Ovary (tissue), 9 donors: ENCODE measurements around the gene FNBP1. TPM values are rescaled to one million over a fixed set of nuclear protein-coding genes. Genes with fewer than 3 reads are reported as not detected.

Source experiments
- DNase-seq, 5 donors: peaks; one replicate each; pipeline ENCODE4 v3.0.0-alpha.2; 2019 to 2020
- H3K27ac ChIP-seq, 2 donors: fragments of 200-600 bp; one replicate each; pipeline versions ENCODE4 v1.5.1 to v1.8.0; 2019 to 2022
- H3K27me3 ChIP-seq: fragments of 200-600 bp; one replicate; pipeline ENCODE4 v1.8.0; 2022
- H3K36me3 ChIP-seq: fragments of 200-600 bp; sonication (generic); one replicate; pipeline ENCODE4 v1.5.1; 2019
- H3K4me1 ChIP-seq: one replicate; pipeline ENCODE4 v1.8.1; 2013; ENCODE audit warnings: mild to moderate bottlenecking, moderate library complexity; ENCODE audit not compliant: insufficient read depth
- H3K4me3 ChIP-seq: fragments of 200-600 bp; sonication (generic); one replicate; pipeline ENCODE4 v1.5.1; 2017
- H3K9me3 ChIP-seq, 2 donors: fragments of 200-600 bp in 1 of 2; sonication (generic) in 1 of 2; one replicate each; pipeline versions ENCODE4 v1.5.1 to v1.8.1; 2013 to 2019; ENCODE audit warnings: mild to moderate bottlenecking in 1 of 2, moderate library complexity in 1 of 2
- EP300 ChIP-seq: sonication (generic); formaldehyde crosslinking; IDR thresholded peaks from one replicate; pipeline ENCODE4 v1.6.1; 2017; ENCODE audit warnings: antibody characterized with exemption
- POLR2A ChIP-seq: fragments of 450-650 bp; IDR thresholded peaks from one replicate; pipeline ENCODE4 v1.6.1; 2017; ENCODE audit warnings: antibody characterized with exemption, mild to moderate bottlenecking, moderate library complexity
- WGBS, 3 donors: extraction: QIAGEN DNeasy Blood & Tissue Kit in 1 of 3; methylation state at CpG; one replicate each; pipeline versions ENCODE4 v1.1.5 to v1.1.7; 2013 to 2017; 5-methylcytosine and 5-hydroxymethylcytosine counted together
- intact Hi-C, 4 donors: fragments of 100-400 bp; cut with DNase I; formaldehyde crosslinking; loops; one replicate each; pipeline versions ENCODE4 v1.11.0 to v1.15.1; 2022 to 2023
- polyA plus RNA-seq, 2 donors: library from polyadenylated mRNA; stranded (reverse); fragments of 200-250 nt in 1 of 2; fragments of 350-450 nt in 1 of 2; fragmentation: Illumina TruSeq in 1 of 2; extraction: RNeasy Lipid Tissue Mini Kit (QIAGEN cat#74804) in 1 of 2; gene quantifications; one replicate each; pipeline ENCODE4 v1.2.3, GENCODE V29; 2013 to 2014
- total RNA-seq, 7 donors: library from RNA; depleted of rRNA in 2 of 7; stranded (reverse); fragments of >200 nt in 2 of 7; fragmentation: NEBNext Ultra II Directional in 3 of 7; extraction: Animal tissue kit (Norgen Biotek cat#: 25700) in 3 of 7; gene quantifications; one replicate each; pipeline versions ENCODE4 v1.1.0 to v1.2.4, GENCODE V29; 2016 to 2023
- TF ChIP-seq, protein P1 (sequence below), 3 donors: fragments of 450-650 bp in 2 of 3; fragments of 200-600 bp in 1 of 3; IDR thresholded peaks; one replicate each; pipeline versions ENCODE4 v1.5.1 to v1.8.0; 2016 to 2022; ENCODE audit warnings: antibody characterized with exemption in 3 of 3, mild to moderate bottlenecking in 1 of 3
- donor health status: DM: no; HTN: no; CAD: no; lungs with moderate emphysema.
- donor health status: DM: no; HTN: no; CAD: no.
- donor health status: Bipolar disorder and iron deficiency.
- donor health status: DM: yes; HTN: yes; CAD: no.
- donor health status: DM: no; HTN: no; CAD: no.
- donor health status: DM: yes; HTN: yes; CAD: no.

The FNBP1 gene
- total and polyA plus RNA-seq, 9 donors: 18.0 to 61.5 (median 49.0) TPM

DNA sequence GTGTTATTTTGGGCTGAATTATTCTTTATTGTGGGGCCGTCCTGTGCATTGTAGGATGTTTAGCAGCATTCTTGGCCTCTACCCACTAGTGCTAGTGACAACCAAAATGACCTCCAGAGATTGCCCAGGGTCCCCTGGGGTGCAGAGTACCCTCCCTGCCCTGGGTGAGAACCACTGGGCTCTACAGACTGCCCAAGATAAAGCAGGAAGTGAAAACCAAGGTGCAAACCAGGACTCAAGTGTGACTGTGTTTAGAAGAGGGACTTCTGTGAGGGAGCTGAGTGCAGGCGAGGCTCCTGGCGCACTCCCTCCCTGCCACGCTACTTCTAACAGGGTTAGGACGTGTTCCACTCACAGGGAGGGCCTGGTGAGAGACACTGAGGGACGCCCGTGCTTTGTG lies 166.2 kb downstream of the FNBP1 start:
- TF ChIP-seq, protein P1, sequence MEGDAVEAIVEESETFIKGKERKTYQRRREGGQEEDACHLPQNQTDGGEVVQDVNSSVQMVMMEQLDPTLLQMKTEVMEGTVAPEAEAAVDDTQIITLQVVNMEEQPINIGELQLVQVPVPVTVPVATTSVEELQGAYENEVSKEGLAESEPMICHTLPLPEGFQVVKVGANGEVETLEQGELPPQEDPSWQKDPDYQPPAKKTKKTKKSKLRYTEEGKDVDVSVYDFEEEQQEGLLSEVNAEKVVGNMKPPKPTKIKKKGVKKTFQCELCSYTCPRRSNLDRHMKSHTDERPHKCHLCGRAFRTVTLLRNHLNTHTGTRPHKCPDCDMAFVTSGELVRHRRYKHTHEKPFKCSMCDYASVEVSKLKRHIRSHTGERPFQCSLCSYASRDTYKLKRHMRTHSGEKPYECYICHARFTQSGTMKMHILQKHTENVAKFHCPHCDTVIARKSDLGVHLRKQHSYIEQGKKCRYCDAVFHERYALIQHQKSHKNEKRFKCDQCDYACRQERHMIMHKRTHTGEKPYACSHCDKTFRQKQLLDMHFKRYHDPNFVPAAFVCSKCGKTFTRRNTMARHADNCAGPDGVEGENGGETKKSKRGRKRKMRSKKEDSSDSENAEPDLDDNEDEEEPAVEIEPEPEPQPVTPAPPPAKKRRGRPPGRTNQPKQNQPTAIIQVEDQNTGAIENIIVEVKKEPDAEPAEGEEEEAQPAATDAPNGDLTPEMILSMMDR (IDR thresholded peaks at IDR 0.05): no peak
- no peak for TF ChIP-seq POLR2A
- TF ChIP-seq EP300: no peak
- no peaks in the 10 kb centered on the region for H3K36me3 ChIP-seq
- H3K4me3 ChIP-seq: no peak overlapping the region
- no peaks in the 10 kb centered on the region for H3K9me3 ChIP-seq
- intact Hi-C loops: no loop called here
- WGBS, 3 donors: 88 to 97% (median 95%) methylated on average over 7 of the region's 7 CpGs
- H3K27me3 ChIP-seq: no peaks in the 10 kb centered on the region
- H3K4me1 ChIP-seq: no peaks in the 10 kb centered on the region
- H3K27ac ChIP-seq: no peak overlapping the region
- DNase-seq: no peak

DNA sequence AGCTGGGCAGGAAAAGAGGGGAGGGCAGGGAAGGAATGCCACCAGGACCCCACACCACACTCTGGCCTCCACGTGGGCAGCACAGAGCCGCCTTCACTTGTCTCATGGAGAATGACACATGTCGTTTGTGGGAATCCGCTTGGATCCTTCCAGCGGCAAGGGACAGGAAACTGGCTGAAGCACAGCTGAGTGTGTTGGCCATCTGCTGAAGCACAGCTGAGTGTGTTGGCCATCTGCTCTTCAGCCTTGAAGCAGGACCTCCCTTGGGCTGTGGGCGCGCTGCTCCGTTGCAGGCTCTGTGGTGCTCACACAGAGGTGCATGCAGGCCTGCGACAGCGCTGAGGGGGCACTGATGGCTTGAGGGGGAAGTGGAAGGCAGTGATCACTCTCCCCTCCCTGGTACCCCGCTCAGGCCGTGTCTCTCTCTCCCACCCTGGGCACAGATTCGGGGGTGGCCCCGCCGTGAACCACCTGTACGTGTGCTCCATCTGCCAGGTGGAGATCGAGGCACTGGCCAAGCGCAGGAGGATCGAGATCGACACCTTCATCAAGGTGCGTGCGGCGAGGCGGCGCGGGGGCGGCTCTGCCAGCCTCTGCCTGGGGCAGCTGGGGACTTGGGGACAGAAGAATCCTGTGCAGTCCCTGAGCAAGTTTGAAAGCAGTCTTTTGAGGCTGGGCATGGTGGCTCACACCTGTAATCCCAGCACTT lies 167.1 kb downstream of the FNBP1 start:
- Histone ChIP-seq H3K27ac (no peak overlapping the region), H3K9me3 (no peaks in the 10 kb centered on the region), H3K36me3 (no peaks in the 10 kb centered on the region), H3K27me3 (no peaks in the 10 kb centered on the region), H3K4me3 (no peak overlapping the region), H3K4me1 (no peaks in the 10 kb centered on the region)
- TF ChIP-seq POLR2A (no peak), EP300 (no peak)
- TF ChIP-seq, protein P1 (IDR thresholded peaks at IDR 0.05): no peak
- no peak for DNase-seq
- 82 to 92% (median 87%) methylated on average over 25 to 27 of the region's 27 CpGs for WGBS, 3 donors
- intact Hi-C loops: no loop called here

DNA sequence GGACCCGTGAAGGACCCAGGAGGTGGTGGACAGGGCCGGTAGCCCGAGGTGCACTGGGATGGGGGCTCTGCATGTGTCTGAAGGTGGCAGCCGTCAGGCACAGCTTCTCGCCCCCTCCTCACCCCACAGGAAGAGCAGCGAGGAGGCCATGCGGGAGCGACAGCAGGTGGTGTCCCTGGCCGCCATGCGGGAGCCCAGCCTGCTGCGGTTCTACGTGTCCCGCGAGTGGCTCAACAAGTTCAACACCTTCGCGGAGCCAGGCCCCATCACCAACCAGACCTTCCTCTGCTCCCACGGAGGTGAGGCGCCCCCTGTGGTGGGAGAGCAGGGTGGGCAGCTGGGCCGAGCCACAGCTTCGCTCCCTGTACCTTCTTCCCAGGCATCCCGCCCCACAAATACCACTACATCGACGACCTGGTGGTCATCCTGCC lies 167.8 kb downstream of the FNBP1 start:
- intact Hi-C loops: no loop called here
- 74 to 89% (median 84%) methylated on average over 14 to 23 of the region's 23 CpGs for WGBS, 3 donors
- Histone ChIP-seq H3K9me3 (no peaks in the 10 kb centered on the region), H3K36me3 (no peaks in the 10 kb centered on the region), H3K4me1 (no peaks in the 10 kb centered on the region), H3K4me3 (no peak overlapping the region), H3K27me3 (no peaks in the 10 kb centered on the region), H3K27ac (no peak overlapping the region)
- no peak for DNase-seq
- TF ChIP-seq EP300: no peak
- no peak for TF ChIP-seq POLR2A
- TF ChIP-seq, protein P1 (IDR thresholded peaks at IDR 0.05): no peak

DNA sequence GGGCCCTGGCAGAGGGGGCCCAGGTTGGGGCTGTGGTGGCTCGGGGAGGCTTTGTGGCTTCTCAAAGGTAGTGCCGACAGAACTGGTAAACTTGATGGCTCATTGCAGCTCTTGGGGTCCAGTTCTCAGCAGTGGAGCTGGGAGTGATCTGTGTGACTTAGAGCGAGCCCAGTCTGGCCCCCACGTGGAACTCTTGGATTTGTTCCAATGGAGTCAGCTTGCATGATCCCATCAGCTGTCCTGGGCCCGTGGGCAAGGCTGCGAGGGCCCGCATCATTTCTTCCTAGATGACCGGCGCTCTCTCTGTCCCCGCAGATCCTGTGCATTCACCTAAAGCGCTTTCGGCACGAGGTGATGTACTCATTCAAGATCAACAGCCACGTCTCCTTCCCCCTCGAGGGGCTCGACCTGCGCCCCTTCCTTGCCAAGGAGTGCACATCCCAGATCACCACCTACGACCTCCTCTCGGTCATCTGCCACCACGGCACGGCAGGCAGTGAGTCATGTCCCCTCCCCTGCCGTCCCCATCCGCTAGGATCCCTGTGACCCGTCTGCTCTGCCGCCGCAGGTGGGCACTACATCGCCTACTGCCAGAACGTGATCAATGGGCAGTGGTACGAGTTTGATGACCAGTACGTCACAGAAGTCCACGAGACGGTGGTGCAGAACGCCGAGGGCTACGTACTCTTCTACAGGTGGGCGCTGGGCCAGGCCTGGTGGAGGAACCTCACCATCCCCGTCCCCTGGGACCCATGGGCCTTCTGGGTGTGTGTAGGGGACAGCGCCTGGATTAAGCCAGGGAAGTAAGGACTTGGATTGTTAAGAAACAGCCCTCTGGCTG lies 168.5 kb downstream of the FNBP1 start:
- no peaks in the 10 kb centered on the region for H3K27me3 ChIP-seq
- intact Hi-C loops: no loop called here
- no peaks in the 10 kb centered on the region for H3K9me3 ChIP-seq
- no peaks in the 10 kb centered on the region for H3K4me1 ChIP-seq
- H3K4me3 ChIP-seq: no peak overlapping the region
- WGBS, 3 donors: 88 to 89% (median 89%) methylated on average over 38 of the region's 38 CpGs
- H3K27ac ChIP-seq: no peak overlapping the region
- H3K36me3 ChIP-seq: no peaks in the 10 kb centered on the region
- DNase-seq: no peak
- TF ChIP-seq EP300 (no peak), POLR2A (no peak)
- TF ChIP-seq, protein P1 (IDR thresholded peaks at IDR 0.05): no peak
